Activated naive CD4-positive, alpha-beta T cell treated with anti-CD3 and anti-CD28 coated beads, Interleukin-2, amount 10 ng/mL, durations not matched to agents 7 days and 5 days (primary cell): ENCODE results near the gene SETBP1.
A peak's percentile ranks its signal among the peaks of the same experiment; 100 is the strongest.

Source experiments
- CTCF ChIA-PET: fragments of 350-600 bp; sonication (Branson Sonifier 250); formaldehyde crosslinking; loops from one replicate; lab custom pipeline; 2021; ENCODE audit warnings: antibody characterized with exemption; lab: Charles Lee
- DNase-seq: peaks from one replicate; pipeline ENCODE4 v3.0.0-alpha.2; 2020
- H3K27ac Mint-ChIP-seq: one replicate; pipeline ENCODE4 v1.8.0; 2021; ENCODE audit warnings: mild to moderate bottlenecking, moderate library complexity, mixed read lengths
- H3K27me3 Mint-ChIP-seq: one replicate; pipeline ENCODE4 v1.8.0; 2021; ENCODE audit warnings: mild to moderate bottlenecking, mixed read lengths
- H3K36me3 Mint-ChIP-seq: one replicate; pipeline ENCODE4 v1.8.0; 2021; ENCODE audit warnings: mixed read lengths
- H3K4me1 Mint-ChIP-seq: one replicate; pipeline ENCODE4 v1.8.0; 2021; ENCODE audit warnings: mixed read lengths
- H3K4me3 Mint-ChIP-seq: one replicate; pipeline ENCODE4 v1.8.0; 2021; ENCODE audit warnings: mild to moderate bottlenecking, moderate library complexity, mixed read lengths
- H3K9me3 Mint-ChIP-seq: one replicate; pipeline ENCODE4 v1.8.0; 2021; ENCODE audit warnings: mixed read lengths

SETBP1 gene

DNA sequence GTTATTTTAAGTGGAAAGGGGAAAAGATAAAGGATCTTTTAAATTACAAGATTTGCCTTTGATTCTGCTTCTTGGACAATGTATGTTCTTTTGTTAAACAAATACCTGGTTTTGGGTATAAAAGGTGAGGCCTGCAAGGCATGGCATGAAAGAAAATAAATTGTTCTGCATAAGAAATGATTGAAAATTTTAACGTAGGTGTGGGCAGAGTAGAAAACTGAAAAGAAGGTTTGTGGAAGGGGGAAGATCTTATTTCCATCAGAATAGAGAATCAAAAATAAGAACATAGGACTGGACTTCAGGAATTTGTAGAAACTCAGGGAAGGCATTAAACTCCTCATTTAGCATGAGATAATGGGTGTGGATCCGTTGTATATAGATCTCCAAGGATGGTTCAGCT, 153.1 kb downstream of the SETBP1 start:
- Mint-ChIP-seq H3K4me1 (peaks cover 19% of the 10 kb centered on the region), H3K27ac (no peak overlapping the region), H3K36me3 (no peaks in the 10 kb centered on the region), H3K4me3 (no peak overlapping the region), H3K9me3 (no peaks in the 10 kb centered on the region), H3K27me3 (peaks cover 14% of the 10 kb centered on the region)
- CTCF ChIA-PET: no interaction called here
- no peak for DNase-seq

DNA sequence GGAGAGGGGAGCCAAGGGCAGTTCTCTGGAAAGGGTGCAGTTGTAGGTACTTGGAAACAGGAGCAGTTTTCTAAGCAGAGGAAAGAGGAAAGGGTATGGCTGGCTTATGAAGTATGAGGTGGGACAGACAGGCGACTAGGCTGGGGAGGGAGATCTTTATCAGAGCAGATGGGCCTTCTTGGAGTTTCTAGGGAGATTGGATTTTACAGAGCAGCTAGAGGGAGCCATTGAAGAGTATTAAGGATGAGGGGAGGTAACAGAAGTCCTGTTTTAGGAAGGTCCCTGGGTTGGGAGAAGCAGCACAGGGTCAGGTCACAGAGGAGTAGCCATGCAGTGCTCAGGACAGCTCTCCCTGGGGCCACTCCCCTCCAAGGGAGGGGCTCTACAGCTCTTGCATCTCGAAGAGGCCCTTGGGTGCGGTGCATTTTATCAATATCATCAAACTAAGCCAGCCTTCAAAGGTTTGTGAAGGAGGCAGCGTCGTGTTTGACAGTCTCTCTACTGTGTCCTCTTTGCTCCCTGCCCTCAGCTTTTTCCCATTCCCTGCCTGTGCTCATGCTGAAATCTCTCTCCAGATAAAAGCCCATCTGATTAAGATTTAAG, 154.3 kb downstream of the SETBP1 start:
- CTCF ChIA-PET: no interaction called here
- Mint-ChIP-seq H3K36me3 (no peaks in the 10 kb centered on the region), H3K4me1 (peaks cover 29% of the 10 kb centered on the region), H3K27me3 (peaks cover 19% of the 10 kb centered on the region), H3K27ac (no peak overlapping the region), H3K4me3 (no peak overlapping the region), H3K9me3 (no peaks in the 10 kb centered on the region)
- no peak for DNase-seq

DNA sequence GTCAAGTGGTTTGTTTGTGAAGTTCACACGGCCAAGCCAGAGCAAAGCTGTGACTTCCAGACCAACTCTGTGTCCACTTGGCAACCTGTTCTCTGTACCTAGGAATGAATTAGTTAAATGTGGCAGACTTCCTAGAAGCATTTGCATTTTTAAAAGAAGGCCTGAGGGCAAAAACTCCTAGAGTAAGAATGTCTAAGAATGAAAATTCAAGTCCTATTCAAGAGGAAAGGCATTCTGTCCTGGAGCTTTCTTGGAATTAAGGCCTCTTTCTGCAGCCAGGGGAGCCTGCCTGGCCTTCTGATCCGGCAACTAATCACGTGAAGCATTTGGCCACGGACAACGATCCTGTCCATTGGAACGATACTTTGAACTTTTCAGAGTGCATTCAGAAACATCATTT, 155.0 kb downstream of the SETBP1 start:
- H3K4me3 Mint-ChIP-seq: no peak overlapping the region
- H3K27ac Mint-ChIP-seq: no peak overlapping the region
- peaks cover 14% of the 10 kb centered on the region for H3K27me3 Mint-ChIP-seq
- H3K36me3 Mint-ChIP-seq: no peaks in the 10 kb centered on the region
- CTCF ChIA-PET: no interaction called here
- H3K9me3 Mint-ChIP-seq: no peaks in the 10 kb centered on the region
- no peak for DNase-seq
- H3K4me1 Mint-ChIP-seq: peaks cover 31% of the 10 kb centered on the region

DNA sequence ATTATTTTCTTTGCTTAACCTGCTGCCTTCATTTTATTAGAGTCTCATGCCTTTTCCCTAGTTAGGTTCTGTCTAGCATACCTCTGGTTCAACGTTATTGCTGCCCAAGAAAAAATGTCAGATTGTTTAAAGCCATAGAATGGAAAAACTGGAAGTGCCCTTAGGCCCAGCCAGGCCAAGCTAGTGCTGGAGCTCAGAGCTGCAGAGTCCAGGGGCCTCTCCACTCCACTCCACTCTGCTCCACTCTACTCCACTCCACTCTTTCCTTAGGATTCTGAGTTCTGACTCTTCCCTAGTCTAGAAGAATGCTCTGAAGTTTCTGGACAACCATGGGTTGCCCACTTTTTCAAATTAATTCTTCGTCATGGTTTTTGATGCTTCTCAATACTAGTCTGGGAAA, 155.6 kb downstream of the SETBP1 start:
- CTCF ChIA-PET: no interaction called here
- DNase-seq: no peak
- no peaks in the 10 kb centered on the region for H3K9me3 Mint-ChIP-seq
- H3K4me1 Mint-ChIP-seq: peaks cover 29% of the 10 kb centered on the region
- H3K27me3 Mint-ChIP-seq: peaks cover 14% of the 10 kb centered on the region
- H3K4me3 Mint-ChIP-seq: no peak overlapping the region
- no peaks in the 10 kb centered on the region for H3K36me3 Mint-ChIP-seq
- no peak overlapping the region for H3K27ac Mint-ChIP-seq

DNA sequence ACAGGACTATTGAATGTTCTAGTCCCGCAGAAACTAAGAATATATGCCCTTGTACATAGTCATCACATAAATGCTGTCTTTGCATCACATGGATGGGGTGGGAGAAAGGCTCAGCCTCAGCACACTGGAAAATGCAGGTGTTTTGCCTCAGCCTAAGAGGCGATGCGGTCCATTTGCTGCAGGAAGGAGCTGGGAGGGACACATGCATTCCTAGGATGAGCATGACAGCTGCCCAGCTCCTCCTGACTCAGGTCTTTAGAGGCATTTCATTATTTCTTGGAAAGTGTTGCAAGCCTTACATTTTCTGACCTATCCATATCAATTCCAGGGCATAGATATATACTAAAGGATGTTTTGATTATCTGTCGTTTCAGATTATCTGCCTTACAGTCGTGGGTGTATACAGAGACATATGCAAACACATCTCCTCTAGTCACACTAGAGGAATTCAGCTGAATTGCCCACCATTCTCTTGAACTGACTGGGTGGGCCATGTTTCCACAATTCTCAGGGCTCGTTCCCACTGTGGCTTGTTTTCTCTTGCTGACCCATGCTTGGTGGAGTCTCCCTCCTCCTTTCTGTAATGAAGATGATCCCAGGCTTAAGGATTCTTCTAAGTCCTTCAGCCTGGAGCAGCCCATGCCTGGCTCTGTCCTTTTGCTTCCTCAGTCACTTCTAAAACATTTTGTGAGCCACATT, 156.9 kb downstream of the SETBP1 start:
- no peak overlapping the region for H3K4me3 Mint-ChIP-seq
- DNase-seq: no peak
- H3K27ac Mint-ChIP-seq: no peak overlapping the region
- H3K9me3 Mint-ChIP-seq: no peaks in the 10 kb centered on the region
- no peaks in the 10 kb centered on the region for H3K36me3 Mint-ChIP-seq
- peaks cover 22% of the 10 kb centered on the region for H3K27me3 Mint-ChIP-seq
- H3K4me1 Mint-ChIP-seq: peaks cover 29% of the 10 kb centered on the region
- CTCF ChIA-PET: no interaction called here

DNA sequence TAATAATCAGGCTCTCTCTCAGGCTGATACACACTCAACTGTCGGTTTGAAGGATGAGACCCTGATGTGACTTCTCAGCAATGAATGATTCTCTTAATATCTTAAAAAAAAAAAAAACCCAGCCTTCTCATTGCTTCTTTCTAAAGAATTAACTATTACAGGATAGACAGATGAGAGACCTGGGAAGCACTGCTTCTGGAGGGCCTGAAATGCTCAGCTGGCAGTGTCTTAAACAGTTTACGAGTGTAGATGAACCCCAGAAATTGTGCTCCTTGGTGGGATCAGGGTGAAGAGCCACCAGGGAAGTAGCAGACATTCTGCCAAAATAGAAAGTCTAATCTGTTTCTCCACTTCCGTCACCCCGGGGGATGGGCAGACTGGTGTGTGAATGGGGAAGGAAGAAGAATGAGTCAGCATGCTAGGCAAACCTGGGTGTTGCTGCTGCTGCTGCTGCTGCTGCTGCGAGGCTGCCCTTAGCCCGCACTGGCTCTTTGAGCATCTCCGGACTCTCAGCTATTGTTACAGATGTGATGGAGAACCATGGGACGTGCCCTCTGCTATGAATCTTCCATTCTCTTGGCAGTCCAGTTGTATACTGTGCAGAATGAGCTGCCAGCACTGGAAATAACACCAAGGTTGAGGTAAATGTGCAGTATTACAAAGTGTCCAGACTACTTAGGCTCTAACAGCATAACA, 158.4 kb downstream of the SETBP1 start:
- H3K4me1 Mint-ChIP-seq: peaks cover 29% of the 10 kb centered on the region
- CTCF ChIA-PET: no interaction called here

DNA sequence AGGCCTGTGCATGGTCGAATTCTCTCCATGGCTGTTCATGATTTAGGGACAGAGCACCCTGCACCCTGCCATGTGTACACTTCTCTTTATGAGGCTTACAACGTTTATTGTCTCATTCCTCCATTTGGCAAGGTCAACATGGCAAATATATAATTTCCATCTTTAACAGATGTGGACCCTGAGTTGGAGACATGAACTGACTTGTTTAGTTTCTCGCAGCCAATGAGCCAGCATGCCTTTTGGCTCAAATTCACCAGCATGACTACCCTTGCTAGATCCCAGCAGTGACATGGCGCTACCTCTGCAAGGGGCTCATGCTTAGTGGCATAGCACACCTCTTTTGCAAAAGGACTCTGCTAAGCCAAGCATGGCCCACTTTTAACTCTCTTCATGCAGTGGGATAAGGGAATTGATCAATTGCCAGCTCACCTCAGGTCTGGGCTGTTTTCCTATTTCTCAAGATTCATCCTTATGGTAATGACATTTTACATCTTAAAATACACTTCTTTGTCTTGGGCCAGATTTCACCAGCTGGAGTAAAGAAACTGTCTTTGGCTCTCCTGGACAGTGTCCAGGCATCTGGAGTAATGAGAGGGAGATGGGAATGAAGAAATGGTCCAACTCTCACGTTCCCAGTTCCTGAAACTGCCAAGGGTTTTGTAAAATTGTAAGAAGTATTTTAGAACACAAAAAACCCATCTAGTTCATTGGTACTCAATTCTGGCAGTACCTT, 159.5 kb downstream of the SETBP1 start:
- H3K4me3 Mint-ChIP-seq: no peak overlapping the region
- DNase-seq: no peak
- H3K4me1 Mint-ChIP-seq: peaks cover 20% of the 10 kb centered on the region
- H3K27me3 Mint-ChIP-seq: peaks cover 28% of the 10 kb centered on the region
- no peaks in the 10 kb centered on the region for H3K36me3 Mint-ChIP-seq
- H3K27ac Mint-ChIP-seq: no peak overlapping the region
- no peaks in the 10 kb centered on the region for H3K9me3 Mint-ChIP-seq
- CTCF ChIA-PET: no interaction called here

More for the DNA sequence above, 158.4 kb downstream of the SETBP1 start:
- H3K27me3 Mint-ChIP-seq: peaks cover 26% of the 10 kb centered on the region
- H3K36me3 Mint-ChIP-seq: no peaks in the 10 kb centered on the region
- DNase-seq: peak; percentile 84
- H3K4me3 Mint-ChIP-seq: no peak overlapping the region
- H3K9me3 Mint-ChIP-seq: no peaks in the 10 kb centered on the region
- no peak overlapping the region for H3K27ac Mint-ChIP-seq

DNA sequence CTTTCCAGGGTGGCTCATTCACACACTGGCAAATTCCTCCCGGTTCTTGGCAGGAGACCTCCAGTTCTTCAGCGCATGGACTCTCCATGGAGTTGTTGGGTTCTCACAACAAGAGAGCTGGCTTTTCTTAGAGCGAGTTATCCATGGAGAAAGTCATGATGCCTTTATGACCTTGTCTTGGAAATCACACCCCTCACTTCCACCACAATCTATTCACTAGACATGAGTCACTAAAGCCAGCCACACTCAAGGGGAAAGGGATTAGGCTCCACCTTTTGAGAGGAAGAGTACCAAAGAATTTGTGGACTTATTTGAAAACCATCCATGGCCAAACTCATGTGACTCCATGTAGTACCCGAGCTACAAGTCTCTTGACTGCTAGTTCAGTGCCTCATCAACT, 160.5 kb downstream of the SETBP1 start:
- peaks cover 20% of the 10 kb centered on the region for H3K4me1 Mint-ChIP-seq
- no peaks in the 10 kb centered on the region for H3K9me3 Mint-ChIP-seq
- H3K4me3 Mint-ChIP-seq: no peak overlapping the region
- H3K36me3 Mint-ChIP-seq: no peaks in the 10 kb centered on the region
- CTCF ChIA-PET: interaction anchor here (1.1 kb wide), 1 partner anchor 11 kb away, joined by 4 read pairs; no protein-coding TSS in a partner anchor
- no peak overlapping the region for H3K27ac Mint-ChIP-seq
- no peak for DNase-seq
- peaks cover 31% of the 10 kb centered on the region for H3K27me3 Mint-ChIP-seq

DNA sequence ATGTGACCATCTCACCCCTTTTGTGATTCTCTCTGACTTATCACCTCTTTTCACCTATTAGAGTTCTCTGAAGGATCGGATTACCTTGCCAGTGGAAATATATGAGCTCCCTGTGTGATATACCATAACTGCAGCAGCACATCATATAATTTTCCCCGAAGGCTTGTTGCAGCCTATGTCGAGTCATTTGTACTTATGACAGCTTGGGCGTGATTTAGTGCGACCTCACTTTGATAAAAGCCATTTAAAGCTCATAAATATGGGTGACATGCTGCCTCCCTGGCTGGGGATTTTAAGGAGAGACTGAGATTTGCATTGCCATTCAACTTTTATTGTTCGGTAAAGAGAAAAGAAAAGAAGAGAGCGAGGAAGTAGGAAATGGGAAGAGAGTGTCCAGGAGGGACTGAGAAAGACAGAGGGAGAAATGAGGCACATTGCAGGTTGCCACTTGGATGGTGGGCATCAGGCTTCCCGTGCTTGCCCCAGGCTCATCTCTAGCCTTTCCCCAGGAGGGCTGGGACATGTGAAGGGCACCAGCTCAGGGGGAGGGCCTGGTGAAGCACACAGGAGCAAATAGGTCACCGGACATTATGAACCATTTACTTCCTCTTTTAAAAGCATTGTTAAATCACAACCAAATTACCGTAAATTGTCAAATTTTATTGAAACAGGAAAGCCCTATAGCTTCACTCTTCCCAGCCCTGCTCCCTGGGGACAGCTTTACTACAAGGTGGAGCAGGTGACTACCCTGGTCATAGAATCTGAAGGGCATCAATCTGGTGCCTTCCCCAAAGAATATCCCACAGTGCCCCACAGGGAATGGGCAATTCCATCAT, 161.3 kb downstream of the SETBP1 start:
- Mint-ChIP-seq H3K27me3 (peaks cover 35% of the 10 kb centered on the region), H3K27ac (no peak overlapping the region), H3K4me1 (peaks cover 20% of the 10 kb centered on the region), H3K36me3 (no peaks in the 10 kb centered on the region), H3K9me3 (no peaks in the 10 kb centered on the region), H3K4me3 (no peak overlapping the region)
- CTCF ChIA-PET: interaction anchor here (1.1 kb wide), 1 partner anchor 10 kb away, joined by 4 read pairs; no protein-coding TSS in a partner anchor
- no peak for DNase-seq

DNA sequence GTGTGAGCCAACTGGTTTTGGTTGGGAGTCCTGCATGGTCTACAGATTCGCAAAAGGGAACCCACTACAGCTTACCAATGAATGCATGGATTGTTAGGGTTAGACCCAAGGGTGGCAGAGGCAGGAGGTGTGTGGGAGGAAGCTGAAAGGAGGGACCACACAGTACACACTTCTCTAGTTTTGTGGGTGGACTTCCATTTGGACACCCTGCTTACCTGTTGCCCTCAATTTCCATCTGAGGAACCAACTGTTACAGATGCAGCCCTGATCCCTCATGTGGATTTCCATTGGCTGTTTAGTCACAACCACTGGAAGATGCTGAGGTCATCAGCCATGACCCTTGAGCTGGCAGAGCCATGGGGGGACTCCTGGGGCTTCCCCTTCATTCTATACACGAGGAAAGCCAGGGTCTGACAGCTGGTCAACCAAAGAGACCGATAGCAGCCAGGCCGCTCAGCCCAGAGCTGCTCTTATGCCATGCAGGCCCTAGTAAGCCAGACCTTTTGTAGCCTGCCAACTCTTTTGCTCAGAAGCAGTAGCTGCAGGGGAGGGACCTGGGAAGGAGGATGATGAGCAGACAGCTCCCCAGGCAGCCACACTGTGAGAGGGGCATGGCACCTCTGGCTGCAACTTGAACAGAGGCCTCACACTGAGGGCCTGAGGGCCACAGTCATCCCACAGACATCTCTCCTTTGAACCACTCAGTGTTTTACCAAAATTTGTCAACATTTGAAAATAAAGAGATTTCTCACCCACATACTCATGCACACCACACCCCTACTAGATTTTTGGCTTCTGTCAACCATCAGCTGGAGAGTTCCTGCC, 162.1 kb downstream of the SETBP1 start:
- CTCF ChIA-PET: no interaction called here
- no peaks in the 10 kb centered on the region for H3K36me3 Mint-ChIP-seq
- H3K27ac Mint-ChIP-seq: no peak overlapping the region
- H3K9me3 Mint-ChIP-seq: no peaks in the 10 kb centered on the region
- no peak for DNase-seq
- H3K4me3 Mint-ChIP-seq: no peak overlapping the region
- peaks cover 20% of the 10 kb centered on the region for H3K4me1 Mint-ChIP-seq
- peaks cover 41% of the 10 kb centered on the region for H3K27me3 Mint-ChIP-seq

DNA sequence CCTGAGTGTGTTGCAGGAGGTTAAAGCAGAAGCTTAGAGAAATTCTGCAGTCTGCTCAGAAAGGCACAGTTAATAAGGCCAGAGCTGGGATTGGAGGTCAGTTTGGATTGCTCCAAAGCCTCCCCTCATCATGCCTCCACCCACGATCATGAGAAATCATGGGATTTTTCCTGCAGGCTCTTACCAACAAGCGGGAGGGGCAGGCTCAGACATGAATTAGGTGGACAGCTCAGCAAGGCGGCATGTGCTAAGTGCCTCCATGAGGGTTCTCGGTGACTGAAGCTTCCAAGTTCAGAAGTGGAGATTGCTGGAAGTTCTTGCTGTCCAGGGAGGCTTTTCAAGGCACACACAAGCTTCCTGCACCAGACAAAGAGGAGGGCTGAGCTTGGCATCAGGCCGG, 163.8 kb downstream of the SETBP1 start:
- Mint-ChIP-seq H3K36me3 (no peaks in the 10 kb centered on the region), H3K27ac (no peak overlapping the region)
- CTCF ChIA-PET: no interaction called here

DNA sequence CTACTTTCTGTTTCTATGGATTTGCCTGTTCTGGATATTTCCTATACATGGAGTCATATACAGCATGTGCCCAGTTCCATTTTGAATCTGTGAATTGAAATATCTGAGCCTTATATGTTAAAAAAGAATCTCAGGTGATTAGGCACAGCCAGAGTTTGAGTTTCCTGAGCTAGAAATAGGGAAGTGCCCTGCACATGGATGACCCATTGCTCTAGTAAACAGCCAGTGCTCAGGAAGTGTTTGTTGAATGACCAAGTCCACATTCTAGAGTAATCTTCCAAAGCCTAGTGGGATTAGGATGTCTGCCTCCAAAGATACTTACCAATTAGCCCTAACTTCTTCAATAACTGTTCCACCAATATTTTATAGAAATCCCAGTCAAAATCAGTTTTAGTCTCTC, 165.8 kb downstream of the SETBP1 start:
- no peak for DNase-seq
- CTCF ChIA-PET: no interaction called here
- Mint-ChIP-seq H3K36me3 (no peaks in the 10 kb centered on the region), H3K27me3 (peaks cover 40% of the 10 kb centered on the region), H3K9me3 (no peaks in the 10 kb centered on the region), H3K4me1 (no peaks in the 10 kb centered on the region), H3K4me3 (no peak overlapping the region), H3K27ac (no peak overlapping the region)

More for the DNA sequence above, 163.8 kb downstream of the SETBP1 start:
- H3K4me1 Mint-ChIP-seq: peaks cover 10% of the 10 kb centered on the region
- H3K4me3 Mint-ChIP-seq: no peak overlapping the region
- H3K9me3 Mint-ChIP-seq: no peaks in the 10 kb centered on the region
- no peak for DNase-seq
- peaks cover 39% of the 10 kb centered on the region for H3K27me3 Mint-ChIP-seq
